ENCODE measurements around the gene PRCP. TPM values are rescaled to one million over a fixed set of nuclear protein-coding genes. Genes with fewer than 3 reads are reported as not detected.

PRCP gene
- total RNA-seq, 3 donors from 2014 or later, result 54.4 to 87.7 (median 61.8) TPM

DNA sequence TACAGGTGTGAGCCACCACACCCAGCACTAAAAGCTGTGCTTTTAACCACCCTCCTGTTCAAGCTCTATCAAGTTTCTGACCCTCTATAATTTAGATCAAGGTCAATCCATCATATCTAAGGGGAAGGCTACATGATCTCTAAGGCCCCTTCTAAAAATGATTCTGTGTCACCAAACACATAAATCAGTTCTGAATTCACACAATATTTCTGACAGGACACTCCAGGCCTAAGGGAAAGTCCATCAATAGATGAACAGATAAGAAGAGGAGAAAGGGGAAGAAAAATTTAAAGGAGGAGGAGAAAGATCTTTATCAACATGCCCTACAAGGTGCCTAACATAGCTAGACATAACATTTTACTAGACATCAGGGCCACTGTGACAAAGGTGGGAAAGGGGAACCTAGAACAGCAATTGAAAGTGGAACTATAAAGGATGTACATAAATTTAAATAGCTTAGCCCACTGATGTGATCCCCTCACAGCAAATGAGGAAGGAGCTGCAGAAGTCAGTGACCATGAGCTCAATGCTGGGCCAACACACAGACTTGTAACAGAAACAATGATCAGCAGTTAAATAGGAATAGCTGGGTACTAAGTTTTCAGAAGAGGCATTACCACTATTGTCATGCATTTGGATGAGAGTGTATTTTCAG lies 4.7 kb downstream of the PRCP start:
- H3K4me3 ChIP-seq, result no peak overlapping the region
- no peaks in the 10 kb centered on the region for H3K27me3 ChIP-seq
- intact Hi-C loops (cut with DNase I; ENCODE audit: low total_unique reads), result no loop called here
- H3K27ac ChIP-seq, result no peak overlapping the region
- no peak for TF ChIP-seq POLR2A (IDR thresholded peaks at IDR 0.05)
- TF ChIP-seq, protein P1, sequence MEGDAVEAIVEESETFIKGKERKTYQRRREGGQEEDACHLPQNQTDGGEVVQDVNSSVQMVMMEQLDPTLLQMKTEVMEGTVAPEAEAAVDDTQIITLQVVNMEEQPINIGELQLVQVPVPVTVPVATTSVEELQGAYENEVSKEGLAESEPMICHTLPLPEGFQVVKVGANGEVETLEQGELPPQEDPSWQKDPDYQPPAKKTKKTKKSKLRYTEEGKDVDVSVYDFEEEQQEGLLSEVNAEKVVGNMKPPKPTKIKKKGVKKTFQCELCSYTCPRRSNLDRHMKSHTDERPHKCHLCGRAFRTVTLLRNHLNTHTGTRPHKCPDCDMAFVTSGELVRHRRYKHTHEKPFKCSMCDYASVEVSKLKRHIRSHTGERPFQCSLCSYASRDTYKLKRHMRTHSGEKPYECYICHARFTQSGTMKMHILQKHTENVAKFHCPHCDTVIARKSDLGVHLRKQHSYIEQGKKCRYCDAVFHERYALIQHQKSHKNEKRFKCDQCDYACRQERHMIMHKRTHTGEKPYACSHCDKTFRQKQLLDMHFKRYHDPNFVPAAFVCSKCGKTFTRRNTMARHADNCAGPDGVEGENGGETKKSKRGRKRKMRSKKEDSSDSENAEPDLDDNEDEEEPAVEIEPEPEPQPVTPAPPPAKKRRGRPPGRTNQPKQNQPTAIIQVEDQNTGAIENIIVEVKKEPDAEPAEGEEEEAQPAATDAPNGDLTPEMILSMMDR (IDR thresholded peaks at IDR 0.05), result no peak
- TF ChIP-seq POLR2AphosphoS5 (IDR thresholded peaks at IDR 0.05), result no peak
- no peak for DNase-seq (ENCODE audit: low spot score in 2 of 2)
- no peaks in the 10 kb centered on the region for H3K36me3 ChIP-seq
- H3K9me3 ChIP-seq, result no peaks in the 10 kb centered on the region
- peaks cover 0 to 13% of the 10 kb centered on the region in 2 donors for H3K4me1 ChIP-seq

DNA sequence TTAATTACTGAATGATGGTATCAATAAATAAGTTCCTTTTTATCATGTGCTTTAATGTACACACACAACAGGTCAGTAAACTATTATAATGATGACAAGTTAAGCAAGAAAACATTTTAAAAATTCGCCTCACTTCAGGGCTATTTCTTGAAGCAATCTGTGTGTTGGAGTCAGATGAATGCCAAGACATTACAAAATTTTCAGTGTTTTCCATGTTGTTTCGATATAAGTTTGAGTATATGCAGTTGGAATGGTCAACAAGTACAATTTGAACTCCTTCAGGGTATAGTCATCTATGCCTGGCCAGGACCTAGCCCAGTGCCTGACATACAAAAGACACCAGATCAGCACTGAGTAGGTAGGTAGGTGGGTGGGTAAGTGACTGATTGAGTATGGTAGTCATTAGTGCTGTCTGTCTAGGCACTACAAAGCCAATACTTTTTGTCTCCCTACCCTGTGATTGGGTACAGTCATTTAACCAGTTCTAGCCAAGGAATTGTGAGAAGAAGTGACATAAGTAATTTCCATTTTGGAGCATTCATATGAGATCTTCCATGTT lies 7.5 kb downstream of the PRCP start:
- Histone ChIP-seq H3K9me3 (no peaks in the 10 kb centered on the region), H3K27ac (no peak overlapping the region), H3K36me3 (no peaks in the 10 kb centered on the region), H3K27me3 (no peaks in the 10 kb centered on the region), H3K4me1 (no peaks in the 10 kb centered on the region), H3K4me3 (no peak overlapping the region)
- DNase-seq (ENCODE audit: low spot score in 2 of 2), result no peak
- intact Hi-C loops (cut with DNase I; ENCODE audit: low total_unique reads), result no loop called here
- TF ChIP-seq POLR2AphosphoS5 (IDR thresholded peaks at IDR 0.05), result no peak
- no peak for TF ChIP-seq POLR2A (IDR thresholded peaks at IDR 0.05)
- TF ChIP-seq, protein P1 (IDR thresholded peaks at IDR 0.05), result no peak

DNA sequence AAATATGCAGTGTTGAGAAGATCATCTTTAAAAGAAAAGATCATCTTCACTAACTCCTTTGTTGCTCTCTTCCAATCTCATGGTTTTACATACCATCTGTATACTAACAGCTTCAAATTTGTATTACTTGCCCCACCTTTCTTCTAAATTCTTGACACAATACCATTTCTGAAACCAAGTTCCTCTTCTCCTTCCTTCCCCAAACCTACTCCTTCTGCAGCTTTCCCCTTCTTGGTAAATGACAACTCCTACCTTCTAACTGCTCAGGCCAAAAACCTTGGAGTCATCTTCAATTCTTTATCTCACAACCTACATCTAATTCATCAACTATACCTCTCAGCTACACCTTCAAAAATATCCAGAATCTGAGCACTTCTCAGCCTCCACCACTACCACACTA lies 9.3 kb downstream of the PRCP start:
- TF ChIP-seq POLR2A (IDR thresholded peaks at IDR 0.05) (no peak), POLR2AphosphoS5 (IDR thresholded peaks at IDR 0.05) (no peak)
- TF ChIP-seq, protein P1 (IDR thresholded peaks at IDR 0.05), result no peak
- Histone ChIP-seq H3K9me3 (no peaks in the 10 kb centered on the region), H3K27me3 (no peaks in the 10 kb centered on the region), H3K36me3 (no peaks in the 10 kb centered on the region), H3K4me1 (no peaks in the 10 kb centered on the region), H3K27ac (no peak overlapping the region), H3K4me3 (no peak overlapping the region)
- DNase-seq (ENCODE audit: low spot score in 2 of 2), result no peak
- intact Hi-C loops (cut with DNase I; ENCODE audit: low total_unique reads), result no loop called here

DNA sequence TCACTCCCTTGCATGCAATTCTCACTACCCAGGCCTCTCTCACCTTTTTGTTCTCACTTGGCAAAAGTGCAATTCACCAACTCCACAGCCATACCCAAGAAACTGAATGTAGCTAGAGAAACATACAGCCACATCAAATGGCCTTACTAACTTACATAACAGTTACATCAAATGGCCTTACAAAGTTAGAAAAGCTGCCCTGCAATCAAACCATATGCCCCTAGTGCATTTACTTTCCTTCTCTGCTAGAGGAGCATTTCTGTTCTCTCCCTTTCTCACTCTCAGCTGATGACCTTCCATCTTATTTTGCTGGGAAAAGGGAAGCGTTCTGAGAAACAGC lies 10.3 kb downstream of the PRCP start:
- Histone ChIP-seq H3K4me3 (no peak overlapping the region), H3K4me1 (no peaks in the 10 kb centered on the region), H3K27me3 (no peaks in the 10 kb centered on the region), H3K9me3 (no peaks in the 10 kb centered on the region), H3K36me3 (no peaks in the 10 kb centered on the region), H3K27ac (no peak overlapping the region)
- TF ChIP-seq POLR2A (IDR thresholded peaks at IDR 0.05) (no peak), POLR2AphosphoS5 (IDR thresholded peaks at IDR 0.05) (no peak)
- TF ChIP-seq, protein P1 (IDR thresholded peaks at IDR 0.05), result no peak
- intact Hi-C loops (cut with DNase I; ENCODE audit: low total_unique reads), result no loop called here
- no peak for DNase-seq (ENCODE audit: low spot score in 2 of 2)

DNA sequence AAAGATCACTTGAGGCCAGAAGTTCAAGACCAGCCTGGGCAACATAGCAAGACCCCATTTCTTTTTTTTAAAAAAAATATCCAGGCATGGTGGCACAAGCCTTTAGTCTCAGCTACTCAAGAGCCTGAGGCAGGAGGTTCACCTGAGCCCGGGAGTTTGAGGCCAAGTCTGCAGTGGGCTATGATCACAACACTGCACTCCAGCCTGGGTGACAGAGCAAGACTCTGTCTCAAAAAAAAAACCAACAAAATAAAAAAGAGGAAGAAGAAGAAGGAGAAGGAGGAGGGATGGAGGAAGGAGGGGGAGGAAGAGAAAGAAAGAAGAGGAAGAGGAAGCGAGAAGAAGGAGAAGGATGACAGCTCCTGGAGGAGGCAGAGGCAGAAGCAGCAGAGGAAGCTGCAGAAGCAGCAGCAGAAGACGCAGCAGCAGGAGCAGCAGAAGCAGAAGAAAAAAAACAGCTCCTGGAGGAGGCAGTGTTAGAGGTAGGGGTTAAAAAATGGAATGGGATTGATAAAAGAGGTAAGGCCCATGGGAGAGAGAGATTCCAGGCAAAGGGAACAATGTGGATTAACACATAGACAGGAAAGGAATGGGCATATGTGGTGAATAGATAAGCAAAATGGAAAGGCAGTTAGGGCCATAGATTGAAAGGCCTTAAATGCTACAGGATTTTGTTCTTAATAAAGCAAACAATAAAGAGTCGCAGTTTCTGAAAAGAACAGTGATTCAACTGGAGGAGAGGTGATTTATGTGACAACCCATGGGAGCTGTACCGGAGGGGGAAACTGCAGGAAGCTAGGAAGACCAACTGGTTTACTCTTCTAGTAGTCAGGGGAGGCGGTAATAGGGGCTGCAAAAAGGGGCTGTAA lies 10.9 kb downstream of the PRCP start:
- Histone ChIP-seq H3K27me3 (no peaks in the 10 kb centered on the region), H3K9me3 (no peaks in the 10 kb centered on the region), H3K36me3 (no peaks in the 10 kb centered on the region), H3K27ac (no peak overlapping the region), H3K4me1 (no peaks in the 10 kb centered on the region), H3K4me3 (no peak overlapping the region)
- intact Hi-C loops (cut with DNase I; ENCODE audit: low total_unique reads), result no loop called here
- DNase-seq (ENCODE audit: low spot score in 2 of 2), result no peak
- TF ChIP-seq POLR2A (IDR thresholded peaks at IDR 0.05) (no peak), POLR2AphosphoS5 (IDR thresholded peaks at IDR 0.05) (no peak)
- TF ChIP-seq, protein P1 (IDR thresholded peaks at IDR 0.05), result no peak

All from breast epithelium (tissue), 4 donors.